A549 (cell line): ENCODE results near the gene CELF2.

Experiments used
- CBX8 ChIP-seq: fragments of 200-600 bp; sonication (generic); IDR thresholded peaks from 2 replicates; pipeline ENCODE4 v1.6.1; 2016
- CHD4 ChIP-seq: fragments of 200-600 bp; sonication (generic); IDR thresholded peaks from 2 replicates; pipeline ENCODE4 v1.6.1; 2016; ENCODE audit warnings: antibody characterized with exemption, mild to moderate bottlenecking, borderline replicate concordance
- CTCF ChIP-seq: fragments of >200 bp; sonication (Bioruptor Twin); formaldehyde crosslinking; IDR thresholded peaks from 3 replicates; pipeline ENCODE4 v1.5.1; 2016
- HOXA7 ChIP-seq: fragments of 250-450 bp; sonication (Bioruptor Pico); IDR thresholded peaks from 2 replicates; pipeline ENCODE4 v1.5.0; 2020; ENCODE audit warnings: mild to moderate bottlenecking, moderate library complexity
- KDM1A ChIP-seq: fragments of 200-600 bp; sonication (generic); IDR thresholded peaks from 2 replicates; pipeline ENCODE4 v1.6.1; 2016; ENCODE audit warnings: low read depth, mild to moderate bottlenecking
- POLR2A ChIP-seq: IDR thresholded peaks from 2 replicates; pipeline ENCODE4 v1.6.1; 2012; ENCODE audit warnings: mild to moderate bottlenecking, low read length
- RAD21 ChIP-seq, 2 experiments: fragments of >200 bp in 1 of 2; sonication (Bioruptor Twin) in 1 of 2; formaldehyde crosslinking in 1 of 2; IDR thresholded peaks in 1 of 2; conservative IDR thresholded peaks in 1 of 2; 2 replicates in 1 of 2; 3 replicates in 1 of 2; pipeline ENCODE4 v1.6.1; 2012 to 2018; ENCODE audit warnings: inconsistent platforms in 1 of 2
- SMC3 ChIP-seq: fragments of >200 bp; sonication (Bioruptor Twin); formaldehyde crosslinking; IDR thresholded peaks from 3 replicates; pipeline ENCODE4 v1.6.1; 2018; ENCODE audit warnings: inconsistent platforms
- USF2 ChIP-seq: fragments of 450-650 bp; IDR thresholded peaks from 2 replicates; pipeline ENCODE4 v1.6.1; 2014; ENCODE audit warnings: antibody characterized with exemption

GRCh38 chr10:11212288-11213085, 194.8 kb downstream of the CELF2 start:
- TF ChIP-seq POLR2A (no peak), RAD21 (conservative IDR thresholded peaks at IDR 0.05 in 1 of 2, IDR thresholded peaks at IDR 0.05 in 1 of 2) (no peak), KDM1A (no peak), CBX8 (no peak), CTCF (no peak), HOXA7 (CRISPR knock-in tag) (no peak), SMC3 (no peak), CHD4 (no peak), USF2 (no peak)
